ENCODE data around the gene MRPS31. TPM values are rescaled to one million over a fixed set of nuclear protein-coding genes. Genes with fewer than 3 reads are reported as not detected.

MRPS31 gene
- 12.8 and 13.9 TPM in 2 replicates for total RNA-seq

DNA sequence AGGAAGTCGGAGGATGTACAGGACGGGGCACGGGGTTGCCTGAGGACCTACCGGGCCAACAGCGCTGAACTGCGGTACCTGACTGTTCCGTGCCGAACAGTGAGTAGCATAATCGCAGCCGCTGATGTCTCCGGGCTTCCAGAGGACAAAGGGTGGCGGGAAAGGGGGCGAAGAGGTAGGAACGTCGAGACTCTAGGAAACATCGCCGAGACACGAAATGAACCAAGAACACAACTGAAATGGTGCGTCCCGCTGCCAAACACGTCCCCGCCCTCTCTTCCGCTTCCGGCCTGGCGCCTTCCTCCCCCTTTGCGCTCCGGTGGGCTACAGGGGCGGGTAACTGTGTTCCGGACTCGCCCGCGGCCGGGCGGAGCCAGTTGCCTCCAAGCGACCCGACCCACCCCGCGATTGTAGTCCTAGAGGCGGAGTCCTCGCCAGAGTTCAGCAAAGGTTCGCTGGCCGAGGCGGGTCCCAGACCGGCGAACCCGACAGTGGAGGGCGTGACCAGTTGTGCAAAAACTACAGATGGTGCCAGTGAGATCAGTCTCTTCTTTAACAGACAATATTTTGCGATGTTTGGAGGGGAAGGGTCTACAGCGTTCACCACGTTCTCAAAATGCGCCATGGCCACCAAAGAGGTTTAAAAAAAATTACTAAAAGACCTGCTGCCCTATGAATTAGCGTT is at the start of gene MRPS31:
TSS of gene MRPS31 (minus strand) at position 257 of the 685 bp plus-strand sequence. CDS start at position 203, 54 bp downstream.

DNA sequence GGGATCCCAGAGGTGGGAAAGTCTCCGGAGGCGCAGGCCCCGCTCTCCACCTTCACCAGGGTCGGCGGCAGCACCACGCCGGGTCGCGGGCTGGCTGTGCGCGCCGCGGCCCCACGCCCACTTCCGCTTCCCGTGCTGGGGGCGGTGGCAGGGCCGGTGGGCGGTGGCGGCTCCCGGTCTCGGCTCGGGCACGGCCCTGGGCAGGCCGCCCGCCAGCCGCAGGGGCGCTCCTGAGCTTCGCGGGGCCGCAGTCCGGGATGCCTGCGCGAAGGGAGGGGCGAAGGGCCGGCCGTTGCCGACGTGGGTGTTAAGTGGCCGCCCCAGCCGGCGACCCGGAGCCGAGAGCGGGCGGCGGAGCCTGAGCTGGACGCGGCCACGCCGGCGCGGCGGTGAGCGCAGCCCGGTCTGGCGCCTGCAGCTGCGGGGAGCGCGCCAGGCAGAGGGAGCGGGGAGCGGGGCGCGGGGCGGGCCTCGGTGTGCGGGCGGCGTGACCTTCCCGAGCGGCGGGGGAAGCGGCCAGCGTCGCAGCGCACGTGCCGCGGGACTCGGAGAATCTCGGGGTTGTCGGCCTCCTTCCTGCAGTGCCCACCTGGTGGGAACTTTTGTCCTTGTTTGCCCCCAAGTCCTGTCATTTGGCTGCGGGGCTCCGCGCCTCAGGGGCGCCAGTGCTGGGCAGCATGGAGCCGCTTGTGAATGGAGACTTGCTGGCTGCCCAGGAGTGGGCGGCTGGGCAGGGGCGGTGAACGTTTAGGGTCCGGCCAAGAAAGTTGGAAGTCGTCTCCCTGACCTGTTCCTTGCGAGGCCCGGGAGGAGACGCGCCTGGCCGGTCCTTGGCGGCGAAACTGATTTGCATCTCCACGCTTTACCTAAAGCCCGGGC is 18.5 kb upstream of the MRPS31 start, which contains the start of gene SLC25A15:
TSS of gene SLC25A15 (plus strand) at position 337 of the 879 bp plus-strand sequence. CDS start 3,616 bp downstream, outside the sequence.

Other genes starting within 250 kb of the MRPS31 start
- 2.0 and 3.6 TPM in 2 replicates for gene FOXO1, start 104.5 kb downstream of the MRPS31 start, total RNA-seq
- gene SLC25A15, start 18.4 kb upstream of the MRPS31 start, total RNA-seq = 10.3 and 17.4 TPM in 2 replicates
- gene ELF1, start 248.1 kb upstream of the MRPS31 start, total RNA-seq = 30.9 and 34.6 TPM in 2 replicates

Measured in aortic smooth muscle cell (primary cell).